ENCODE results near the gene ZEB1. TPM values are rescaled to one million over a fixed set of nuclear protein-coding genes. Genes with fewer than 3 reads are reported as not detected.
A peak's percentile ranks its signal among the peaks of the same experiment; 100 is the strongest.

ZEB1 gene
- total and polyA plus RNA-seq, 2 donors (not counting 1 experiment from before 2014, with no cell fraction given), result 73.7 to 221 TPM

DNA sequence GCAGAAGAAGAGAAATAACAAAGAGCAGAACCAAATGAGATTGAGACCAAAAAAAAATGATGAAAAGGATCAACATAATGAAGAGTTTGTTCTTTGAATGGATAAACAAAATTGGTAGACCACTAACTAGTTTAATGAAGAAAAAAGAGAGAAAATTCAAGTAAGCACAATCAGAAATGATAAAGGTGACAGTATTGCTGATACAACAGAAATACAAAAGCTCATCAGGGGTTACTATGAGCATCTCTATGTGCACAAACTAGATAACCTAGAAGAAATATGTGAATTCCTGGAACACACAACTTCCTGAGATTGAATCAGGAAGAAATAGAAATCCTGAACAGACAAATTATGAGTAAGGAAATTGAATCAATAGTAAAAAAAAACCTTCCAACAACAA lies 157.1 kb downstream of the ZEB1 start:
- Histone ChIP-seq H3K9me3 (ENCODE audit: control insufficient read depth, insufficient read depth, low read depth, low read length) (no peaks in the 10 kb centered on the region), H4K20me1 (ENCODE audit: control insufficient read depth, extremely low read depth, insufficient read depth, low read length) (no peaks in the 10 kb centered on the region), H3K27ac (ENCODE audit: insufficient read depth, low read length) (no peak overlapping the region), H3K4me2 (ENCODE audit: extremely low read depth, insufficient read depth, low read length) (no peak overlapping the region), H3K79me2 (ENCODE audit: control insufficient read depth, insufficient read depth, low read length) (peaks cover under 1% of the 10 kb centered on the region), H3K4me3 (replicated peaks in 1 of 4; ENCODE audit: control extremely low read depth in 1 of 4, insufficient read depth in 1 of 4, low read depth in 3 of 4, low read length in 4 of 4) (no peak overlapping the region), H3K27me3 (ENCODE audit: control insufficient read depth, insufficient read depth, low read length) (no peaks in the 10 kb centered on the region), H3K4me1 (ENCODE audit: control insufficient read depth, extremely low read depth, insufficient read depth, low read length) (no peaks in the 10 kb centered on the region), H3K9ac (ENCODE audit: insufficient read depth, low read length) (no peak overlapping the region), H2AFZ (ENCODE audit: low read length) (no peak overlapping the region), H3K36me3 (ENCODE audit: control insufficient read depth, insufficient read depth, low read length) (no peaks in the 10 kb centered on the region)
- TF ChIP-seq, protein P1, sequence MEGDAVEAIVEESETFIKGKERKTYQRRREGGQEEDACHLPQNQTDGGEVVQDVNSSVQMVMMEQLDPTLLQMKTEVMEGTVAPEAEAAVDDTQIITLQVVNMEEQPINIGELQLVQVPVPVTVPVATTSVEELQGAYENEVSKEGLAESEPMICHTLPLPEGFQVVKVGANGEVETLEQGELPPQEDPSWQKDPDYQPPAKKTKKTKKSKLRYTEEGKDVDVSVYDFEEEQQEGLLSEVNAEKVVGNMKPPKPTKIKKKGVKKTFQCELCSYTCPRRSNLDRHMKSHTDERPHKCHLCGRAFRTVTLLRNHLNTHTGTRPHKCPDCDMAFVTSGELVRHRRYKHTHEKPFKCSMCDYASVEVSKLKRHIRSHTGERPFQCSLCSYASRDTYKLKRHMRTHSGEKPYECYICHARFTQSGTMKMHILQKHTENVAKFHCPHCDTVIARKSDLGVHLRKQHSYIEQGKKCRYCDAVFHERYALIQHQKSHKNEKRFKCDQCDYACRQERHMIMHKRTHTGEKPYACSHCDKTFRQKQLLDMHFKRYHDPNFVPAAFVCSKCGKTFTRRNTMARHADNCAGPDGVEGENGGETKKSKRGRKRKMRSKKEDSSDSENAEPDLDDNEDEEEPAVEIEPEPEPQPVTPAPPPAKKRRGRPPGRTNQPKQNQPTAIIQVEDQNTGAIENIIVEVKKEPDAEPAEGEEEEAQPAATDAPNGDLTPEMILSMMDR (conservative IDR thresholded peaks at IDR 0.05 in 1 of 2, IDR thresholded peaks at IDR 0.05 in 1 of 2; ENCODE audit: low read depth in 1 of 2, low read length in 2 of 2), result no peak
- TF ChIP-seq EZH2 (IDR thresholded peaks at IDR 0.05; ENCODE audit: low read length, missing control alignments), result no peak
- no peak for DNase-seq (ENCODE audit: low read depth in 2 of 2)

DNA sequence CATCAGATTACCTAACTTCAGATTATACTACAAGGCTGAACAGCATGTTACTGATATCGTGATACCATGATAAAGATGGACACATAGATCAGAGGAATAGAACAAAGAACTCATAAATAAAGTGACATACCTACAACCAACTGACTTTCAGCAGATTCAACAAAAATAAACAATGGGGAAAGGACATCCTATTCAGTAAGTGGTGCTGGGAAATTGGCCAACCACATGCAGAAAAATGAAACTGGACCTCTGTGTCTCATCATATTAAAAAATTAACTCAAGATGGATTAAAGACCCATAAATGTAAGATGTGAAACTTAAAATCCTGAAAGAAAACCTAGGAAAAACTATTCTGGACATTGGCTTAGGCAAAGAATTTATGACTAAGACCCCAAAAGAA lies 158.6 kb downstream of the ZEB1 start:
- no peak overlapping the region for H3K27ac ChIP-seq (ENCODE audit: insufficient read depth, low read length)
- H3K4me1 ChIP-seq (ENCODE audit: control insufficient read depth, extremely low read depth, insufficient read depth, low read length), result no peaks in the 10 kb centered on the region
- H3K9ac ChIP-seq (ENCODE audit: insufficient read depth, low read length), result no peak overlapping the region
- TF ChIP-seq, protein P1 (conservative IDR thresholded peaks at IDR 0.05 in 1 of 2, IDR thresholded peaks at IDR 0.05 in 1 of 2; ENCODE audit: low read depth in 1 of 2, low read length in 2 of 2), result no peak
- TF ChIP-seq EZH2 (IDR thresholded peaks at IDR 0.05; ENCODE audit: low read length, missing control alignments), result no peak
- H4K20me1 ChIP-seq (ENCODE audit: control insufficient read depth, extremely low read depth, insufficient read depth, low read length), result no peaks in the 10 kb centered on the region
- DNase-seq (ENCODE audit: low read depth in 2 of 2), result peak; percentile 14 to 45
- H2AFZ ChIP-seq (ENCODE audit: low read length), result no peak overlapping the region
- H3K4me3 ChIP-seq (replicated peaks in 1 of 4; ENCODE audit: control extremely low read depth in 1 of 4, insufficient read depth in 1 of 4, low read depth in 3 of 4, low read length in 4 of 4), result no peak overlapping the region
- no peaks in the 10 kb centered on the region for H3K36me3 ChIP-seq (ENCODE audit: control insufficient read depth, insufficient read depth, low read length)
- H3K79me2 ChIP-seq (ENCODE audit: control insufficient read depth, insufficient read depth, low read length), result peaks cover 4% of the 10 kb centered on the region
- no peaks in the 10 kb centered on the region for H3K27me3 ChIP-seq (ENCODE audit: control insufficient read depth, insufficient read depth, low read length)
- no peak overlapping the region for H3K4me2 ChIP-seq (ENCODE audit: extremely low read depth, insufficient read depth, low read length)
- H3K9me3 ChIP-seq (ENCODE audit: control insufficient read depth, insufficient read depth, low read depth, low read length), result no peaks in the 10 kb centered on the region

DNA sequence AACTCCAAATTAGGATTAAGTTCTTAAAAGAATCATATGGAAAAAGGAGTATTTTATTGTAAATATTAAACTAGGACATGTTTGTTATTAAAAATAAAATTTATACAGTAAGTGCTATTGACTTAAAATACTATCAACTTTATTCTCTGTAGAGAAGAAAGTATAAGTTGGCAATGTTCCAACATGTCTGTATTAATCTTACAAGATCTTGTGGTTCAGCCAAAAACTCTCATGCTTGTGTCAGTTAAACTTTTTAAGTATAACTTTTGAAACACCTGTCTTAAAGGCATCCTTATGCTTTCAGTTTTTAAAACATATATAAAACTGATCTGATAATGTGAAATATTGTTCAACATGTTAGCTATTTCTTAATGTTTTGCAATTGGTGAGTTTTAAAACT lies 160.7 kb downstream of the ZEB1 start:
- Histone ChIP-seq H2AFZ (ENCODE audit: low read length) (no peak overlapping the region), H3K36me3 (ENCODE audit: control insufficient read depth, insufficient read depth, low read length) (no peaks in the 10 kb centered on the region), H3K9me3 (ENCODE audit: control insufficient read depth, insufficient read depth, low read depth, low read length) (no peaks in the 10 kb centered on the region), H3K4me1 (ENCODE audit: control insufficient read depth, extremely low read depth, insufficient read depth, low read length) (no peaks in the 10 kb centered on the region), H4K20me1 (ENCODE audit: control insufficient read depth, extremely low read depth, insufficient read depth, low read length) (no peaks in the 10 kb centered on the region), H3K4me2 (ENCODE audit: extremely low read depth, insufficient read depth, low read length) (no peak overlapping the region), H3K9ac (ENCODE audit: insufficient read depth, low read length) (no peak overlapping the region), H3K79me2 (ENCODE audit: control insufficient read depth, insufficient read depth, low read length) (peaks cover 10% of the 10 kb centered on the region), H3K27ac (ENCODE audit: insufficient read depth, low read length) (no peak overlapping the region), H3K27me3 (ENCODE audit: control insufficient read depth, insufficient read depth, low read length) (no peaks in the 10 kb centered on the region), H3K4me3 (replicated peaks in 1 of 4; ENCODE audit: control extremely low read depth in 1 of 4, insufficient read depth in 1 of 4, low read depth in 3 of 4, low read length in 4 of 4) (no peak overlapping the region)
- DNase-seq (ENCODE audit: low read depth in 2 of 2), result peak; percentile 12 to 49
- no peak for TF ChIP-seq EZH2 (IDR thresholded peaks at IDR 0.05; ENCODE audit: low read length, missing control alignments)
- TF ChIP-seq, protein P1 (conservative IDR thresholded peaks at IDR 0.05 in 1 of 2, IDR thresholded peaks at IDR 0.05 in 1 of 2; ENCODE audit: low read depth in 1 of 2, low read length in 2 of 2), result no peak

Measured in fibroblast of lung (primary cell).